ENCODE data around the gene MFAP4. TPM values are rescaled to one million over a fixed set of nuclear protein-coding genes. Genes with fewer than 3 reads are reported as not detected.

Gene MFAP4
- total RNA-seq, 1 experiment from 2014 or later, result 4.0 TPM

DNA sequence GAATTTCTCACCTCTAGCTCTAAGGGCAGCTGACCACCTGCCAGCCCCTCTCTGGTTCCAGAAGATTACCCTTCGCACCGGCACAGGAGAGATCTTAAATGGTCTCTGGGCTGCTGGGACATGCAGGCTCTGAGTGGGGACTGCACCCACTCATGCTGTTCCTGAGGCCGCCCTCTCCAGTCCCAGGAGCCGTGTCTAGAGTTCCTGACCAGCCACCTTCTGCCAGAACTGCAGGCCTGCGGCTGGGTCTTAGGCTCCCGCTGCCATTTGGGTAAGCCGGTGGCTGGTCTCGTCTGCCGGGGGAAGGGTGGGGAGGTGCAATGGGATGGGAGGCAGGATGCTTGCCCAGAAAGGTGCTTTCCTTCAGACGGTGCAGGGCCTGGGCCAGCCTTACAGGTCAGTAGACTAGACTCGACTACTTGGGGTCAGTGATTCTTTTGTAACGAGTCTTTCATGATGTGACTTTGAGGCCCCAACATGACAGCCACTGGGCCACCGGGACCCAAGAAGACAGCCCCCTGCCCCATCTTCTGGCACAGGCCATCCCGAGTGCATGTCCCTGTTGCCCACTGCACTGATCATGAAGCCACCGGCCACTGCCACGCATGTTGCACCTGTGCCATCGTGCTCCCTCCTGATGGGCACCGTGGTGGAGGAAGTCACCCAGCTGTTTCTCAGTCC is 50.9 kb downstream of the MFAP4 start:
- peak; percentile 19 for DNase-seq (ENCODE audit: low spot score)
- no peak overlapping the region for H3K27ac Mint-ChIP-seq
- no peak overlapping the region for H3K4me3 Mint-ChIP-seq
- H3K36me3 Mint-ChIP-seq, result peaks cover 8% of the 10 kb centered on the region; the same call in 1 of the 2 replicates
- peaks cover 37% of the 10 kb centered on the region for H3K4me1 Mint-ChIP-seq
- no peaks in the 10 kb centered on the region for H3K9me3 Mint-ChIP-seq
- ChIA-PET CTCF (interaction anchor here (2.9 to 5.8 kb wide), 3 partner anchors 14 to 80 kb away, joined by 18 to 71 read pairs (median 58); partner anchors contain the start of gene B9D1), POLR2A (no interaction called here)
- H3K27me3 Mint-ChIP-seq (ENCODE audit: low read depth), result no peaks in the 10 kb centered on the region
- no peak for ATAC-seq
- no peak for TF ChIP-seq ZNF121 (CRISPR knock-in tag; IDR thresholded peaks at IDR 0.05)
- no peak for TF ChIP-seq RELA (CRISPR knock-in tag; IDR thresholded peaks at IDR 0.05; ENCODE audit: borderline replicate concordance)
- TF ChIP-seq ZNF423 (CRISPR knock-in tag; IDR thresholded peaks at IDR 0.05), result no peak
- TF ChIP-seq PRRX2 (CRISPR knock-in tag; IDR thresholded peaks at IDR 0.05), result no peak
- no peak for TF ChIP-seq RORB (CRISPR knock-in tag; IDR thresholded peaks at IDR 0.05)
- no peak for TF ChIP-seq MXD4 (CRISPR knock-in tag; IDR thresholded peaks at IDR 0.05; ENCODE audit: borderline replicate concordance)
- TF ChIP-seq, protein P1, sequence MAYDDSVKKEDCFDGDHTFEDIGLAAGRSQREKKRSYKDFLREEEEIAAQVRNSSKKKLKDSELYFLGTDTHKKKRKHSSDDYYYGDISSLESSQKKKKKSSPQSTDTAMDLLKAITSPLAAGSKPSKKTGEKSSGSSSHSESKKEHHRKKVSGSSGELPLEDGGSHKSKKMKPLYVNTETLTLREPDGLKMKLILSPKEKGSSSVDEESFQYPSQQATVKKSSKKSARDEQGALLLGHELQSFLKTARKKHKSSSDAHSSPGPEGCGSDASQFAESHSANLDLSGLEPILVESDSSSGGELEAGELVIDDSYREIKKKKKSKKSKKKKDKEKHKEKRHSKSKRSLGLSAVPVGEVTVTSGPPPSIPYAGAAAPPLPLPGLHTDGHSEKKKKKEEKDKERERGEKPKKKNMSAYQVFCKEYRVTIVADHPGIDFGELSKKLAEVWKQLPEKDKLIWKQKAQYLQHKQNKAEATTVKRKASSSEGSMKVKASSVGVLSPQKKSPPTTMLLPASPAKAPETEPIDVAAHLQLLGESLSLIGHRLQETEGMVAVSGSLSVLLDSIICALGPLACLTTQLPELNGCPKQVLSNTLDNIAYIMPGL (CRISPR knock-in tag; IDR thresholded peaks at IDR 0.05), result no peak
- TF ChIP-seq ZNF232 (CRISPR knock-in tag; IDR thresholded peaks at IDR 0.05), result no peak
- TF ChIP-seq SMAD3 (CRISPR knock-in tag; IDR thresholded peaks at IDR 0.05; ENCODE audit: borderline replicate concordance), result no peak
- TF ChIP-seq ZBTB21 (CRISPR knock-in tag; IDR thresholded peaks at IDR 0.05; ENCODE audit: borderline replicate concordance), result no peak
- no peak for TF ChIP-seq FOXP1 (CRISPR knock-in tag; IDR thresholded peaks at IDR 0.05; ENCODE audit: borderline replicate concordance)
- no peak for TF ChIP-seq ATF1 (CRISPR knock-in tag; IDR thresholded peaks at IDR 0.05)
- TF ChIP-seq, protein P2, sequence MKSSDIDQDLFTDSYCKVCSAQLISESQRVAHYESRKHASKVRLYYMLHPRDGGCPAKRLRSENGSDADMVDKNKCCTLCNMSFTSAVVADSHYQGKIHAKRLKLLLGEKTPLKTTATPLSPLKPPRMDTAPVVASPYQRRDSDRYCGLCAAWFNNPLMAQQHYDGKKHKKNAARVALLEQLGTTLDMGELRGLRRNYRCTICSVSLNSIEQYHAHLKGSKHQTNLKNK (CRISPR knock-in tag; IDR thresholded peaks at IDR 0.05), result no peak
- TF ChIP-seq, protein P3, sequence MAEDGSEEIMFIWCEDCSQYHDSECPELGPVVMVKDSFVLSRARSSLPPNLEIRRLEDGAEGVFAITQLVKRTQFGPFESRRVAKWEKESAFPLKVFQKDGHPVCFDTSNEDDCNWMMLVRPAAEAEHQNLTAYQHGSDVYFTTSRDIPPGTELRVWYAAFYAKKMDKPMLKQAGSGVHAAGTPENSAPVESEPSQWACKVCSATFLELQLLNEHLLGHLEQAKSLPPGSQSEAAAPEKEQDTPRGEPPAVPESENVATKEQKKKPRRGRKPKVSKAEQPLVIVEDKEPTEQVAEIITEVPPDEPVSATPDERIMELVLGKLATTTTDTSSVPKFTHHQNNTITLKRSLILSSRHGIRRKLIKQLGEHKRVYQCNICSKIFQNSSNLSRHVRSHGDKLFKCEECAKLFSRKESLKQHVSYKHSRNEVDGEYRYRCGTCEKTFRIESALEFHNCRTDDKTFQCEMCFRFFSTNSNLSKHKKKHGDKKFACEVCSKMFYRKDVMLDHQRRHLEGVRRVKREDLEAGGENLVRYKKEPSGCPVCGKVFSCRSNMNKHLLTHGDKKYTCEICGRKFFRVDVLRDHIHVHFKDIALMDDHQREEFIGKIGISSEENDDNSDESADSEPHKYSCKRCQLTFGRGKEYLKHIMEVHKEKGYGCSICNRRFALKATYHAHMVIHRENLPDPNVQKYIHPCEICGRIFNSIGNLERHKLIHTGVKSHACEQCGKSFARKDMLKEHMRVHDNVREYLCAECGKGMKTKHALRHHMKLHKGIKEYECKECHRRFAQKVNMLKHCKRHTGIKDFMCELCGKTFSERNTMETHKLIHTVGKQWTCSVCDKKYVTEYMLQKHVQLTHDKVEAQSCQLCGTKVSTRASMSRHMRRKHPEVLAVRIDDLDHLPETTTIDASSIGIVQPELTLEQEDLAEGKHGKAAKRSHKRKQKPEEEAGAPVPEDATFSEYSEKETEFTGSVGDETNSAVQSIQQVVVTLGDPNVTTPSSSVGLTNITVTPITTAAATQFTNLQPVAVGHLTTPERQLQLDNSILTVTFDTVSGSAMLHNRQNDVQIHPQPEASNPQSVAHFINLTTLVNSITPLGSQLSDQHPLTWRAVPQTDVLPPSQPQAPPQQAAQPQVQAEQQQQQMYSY (CRISPR knock-in tag; IDR thresholded peaks at IDR 0.05), result no peak
- no peak for TF ChIP-seq GTF2I (CRISPR knock-in tag; conservative IDR thresholded peaks at IDR 0.05)
- TF ChIP-seq, protein P4, sequence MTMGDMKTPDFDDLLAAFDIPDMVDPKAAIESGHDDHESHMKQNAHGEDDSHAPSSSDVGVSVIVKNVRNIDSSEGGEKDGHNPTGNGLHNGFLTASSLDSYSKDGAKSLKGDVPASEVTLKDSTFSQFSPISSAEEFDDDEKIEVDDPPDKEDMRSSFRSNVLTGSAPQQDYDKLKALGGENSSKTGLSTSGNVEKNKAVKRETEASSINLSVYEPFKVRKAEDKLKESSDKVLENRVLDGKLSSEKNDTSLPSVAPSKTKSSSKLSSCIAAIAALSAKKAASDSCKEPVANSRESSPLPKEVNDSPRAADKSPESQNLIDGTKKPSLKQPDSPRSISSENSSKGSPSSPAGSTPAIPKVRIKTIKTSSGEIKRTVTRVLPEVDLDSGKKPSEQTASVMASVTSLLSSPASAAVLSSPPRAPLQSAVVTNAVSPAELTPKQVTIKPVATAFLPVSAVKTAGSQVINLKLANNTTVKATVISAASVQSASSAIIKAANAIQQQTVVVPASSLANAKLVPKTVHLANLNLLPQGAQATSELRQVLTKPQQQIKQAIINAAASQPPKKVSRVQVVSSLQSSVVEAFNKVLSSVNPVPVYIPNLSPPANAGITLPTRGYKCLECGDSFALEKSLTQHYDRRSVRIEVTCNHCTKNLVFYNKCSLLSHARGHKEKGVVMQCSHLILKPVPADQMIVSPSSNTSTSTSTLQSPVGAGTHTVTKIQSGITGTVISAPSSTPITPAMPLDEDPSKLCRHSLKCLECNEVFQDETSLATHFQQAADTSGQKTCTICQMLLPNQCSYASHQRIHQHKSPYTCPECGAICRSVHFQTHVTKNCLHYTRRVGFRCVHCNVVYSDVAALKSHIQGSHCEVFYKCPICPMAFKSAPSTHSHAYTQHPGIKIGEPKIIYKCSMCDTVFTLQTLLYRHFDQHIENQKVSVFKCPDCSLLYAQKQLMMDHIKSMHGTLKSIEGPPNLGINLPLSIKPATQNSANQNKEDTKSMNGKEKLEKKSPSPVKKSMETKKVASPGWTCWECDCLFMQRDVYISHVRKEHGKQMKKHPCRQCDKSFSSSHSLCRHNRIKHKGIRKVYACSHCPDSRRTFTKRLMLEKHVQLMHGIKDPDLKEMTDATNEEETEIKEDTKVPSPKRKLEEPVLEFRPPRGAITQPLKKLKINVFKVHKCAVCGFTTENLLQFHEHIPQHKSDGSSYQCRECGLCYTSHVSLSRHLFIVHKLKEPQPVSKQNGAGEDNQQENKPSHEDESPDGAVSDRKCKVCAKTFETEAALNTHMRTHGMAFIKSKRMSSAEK (CRISPR knock-in tag; IDR thresholded peaks at IDR 0.05; ENCODE audit: borderline replicate concordance), result no peak
- TF ChIP-seq, protein P5, sequence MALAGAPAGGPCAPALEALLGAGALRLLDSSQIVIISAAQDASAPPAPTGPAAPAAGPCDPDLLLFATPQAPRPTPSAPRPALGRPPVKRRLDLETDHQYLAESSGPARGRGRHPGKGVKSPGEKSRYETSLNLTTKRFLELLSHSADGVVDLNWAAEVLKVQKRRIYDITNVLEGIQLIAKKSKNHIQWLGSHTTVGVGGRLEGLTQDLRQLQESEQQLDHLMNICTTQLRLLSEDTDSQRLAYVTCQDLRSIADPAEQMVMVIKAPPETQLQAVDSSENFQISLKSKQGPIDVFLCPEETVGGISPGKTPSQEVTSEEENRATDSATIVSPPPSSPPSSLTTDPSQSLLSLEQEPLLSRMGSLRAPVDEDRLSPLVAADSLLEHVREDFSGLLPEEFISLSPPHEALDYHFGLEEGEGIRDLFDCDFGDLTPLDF (CRISPR knock-in tag; IDR thresholded peaks at IDR 0.05), result no peak
- no peak for TF ChIP-seq IRF2 (CRISPR knock-in tag; IDR thresholded peaks at IDR 0.05; ENCODE audit: borderline replicate concordance, low read depth)
- TF ChIP-seq, protein P6, sequence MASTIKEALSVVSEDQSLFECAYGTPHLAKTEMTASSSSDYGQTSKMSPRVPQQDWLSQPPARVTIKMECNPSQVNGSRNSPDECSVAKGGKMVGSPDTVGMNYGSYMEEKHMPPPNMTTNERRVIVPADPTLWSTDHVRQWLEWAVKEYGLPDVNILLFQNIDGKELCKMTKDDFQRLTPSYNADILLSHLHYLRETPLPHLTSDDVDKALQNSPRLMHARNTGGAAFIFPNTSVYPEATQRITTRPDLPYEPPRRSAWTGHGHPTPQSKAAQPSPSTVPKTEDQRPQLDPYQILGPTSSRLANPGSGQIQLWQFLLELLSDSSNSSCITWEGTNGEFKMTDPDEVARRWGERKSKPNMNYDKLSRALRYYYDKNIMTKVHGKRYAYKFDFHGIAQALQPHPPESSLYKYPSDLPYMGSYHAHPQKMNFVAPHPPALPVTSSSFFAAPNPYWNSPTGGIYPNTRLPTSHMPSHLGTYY (CRISPR knock-in tag; IDR thresholded peaks at IDR 0.05), result no peak
- TF ChIP-seq, protein P7, sequence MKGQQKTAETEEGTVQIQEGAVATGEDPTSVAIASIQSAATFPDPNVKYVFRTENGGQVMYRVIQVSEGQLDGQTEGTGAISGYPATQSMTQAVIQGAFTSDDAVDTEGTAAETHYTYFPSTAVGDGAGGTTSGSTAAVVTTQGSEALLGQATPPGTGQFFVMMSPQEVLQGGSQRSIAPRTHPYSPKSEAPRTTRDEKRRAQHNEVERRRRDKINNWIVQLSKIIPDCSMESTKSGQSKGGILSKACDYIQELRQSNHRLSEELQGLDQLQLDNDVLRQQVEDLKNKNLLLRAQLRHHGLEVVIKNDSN (CRISPR knock-in tag; IDR thresholded peaks at IDR 0.05), result no peak
